ENCODE measurements around the gene ZNF555.
A peak's percentile ranks its signal among the peaks of the same experiment; 100 is the strongest.
"Not testable (repeated sequence)": the region's sequence is repeated elsewhere in the genome, so short reads cannot be mapped to it uniquely, and the experiment has no call there.

Gene ZNF555

GRCh38 chr19:2807379-2808128 lies 33.7 kb upstream of the ZNF555 start:
- DNase-seq, result no peak

- DNase-seq, result no peak
Observed at GRCh38 chr19:2808129-2808941, 32.9 kb upstream of the ZNF555 start.

GRCh38 chr19:2809387-2810140 lies 31.7 kb upstream of the ZNF555 start:
- no peak for DNase-seq

GRCh38 chr19:2810141-2811091 lies 30.9 kb upstream of the ZNF555 start:
- DNase-seq, result no peak

- no peak for DNase-seq
Observed at GRCh38 chr19:2811221-2811722, 30.0 kb upstream of the ZNF555 start.

DNA sequence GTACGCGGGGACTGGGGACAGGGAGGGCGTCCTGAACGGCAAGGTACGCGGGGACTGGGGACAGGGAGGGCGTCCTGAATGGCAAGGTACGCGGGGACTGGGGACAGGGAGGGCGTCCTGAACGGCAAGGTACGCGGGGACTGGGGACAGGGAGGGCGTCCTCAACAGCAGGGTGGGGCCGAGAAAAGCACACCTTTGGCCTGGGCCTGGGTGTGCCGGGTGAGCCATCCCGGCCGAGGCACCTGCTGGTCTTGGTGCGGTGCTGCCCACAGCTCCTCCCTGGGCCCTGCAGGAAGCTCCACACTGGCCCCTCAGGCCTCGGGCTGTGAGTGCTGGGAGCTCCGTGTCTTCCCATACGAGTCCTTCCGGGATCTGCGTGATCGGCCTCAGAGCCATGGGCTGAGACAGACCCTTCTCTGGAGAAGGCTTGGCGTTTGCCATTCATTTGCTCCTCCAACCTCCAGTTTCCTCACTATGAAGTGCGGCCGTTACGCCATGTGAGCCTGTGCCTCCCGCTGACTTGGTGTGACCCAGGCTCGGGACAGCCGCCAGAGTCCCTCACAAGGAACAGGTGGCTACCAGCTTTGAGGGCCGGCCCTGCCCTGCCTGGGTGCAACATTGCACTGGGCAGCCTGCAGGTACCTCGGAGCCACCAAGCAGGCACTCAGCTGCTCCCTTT lies 29.4 kb upstream of the ZNF555 start:
- DNase-seq, result no peak

- DNase-seq, result no peak
Observed at GRCh38 chr19:2812414-2813234, 28.7 kb upstream of the ZNF555 start.

GRCh38 chr19:2813235-2814160 lies 27.8 kb upstream of the ZNF555 start:
- no peak for DNase-seq

- DNase-seq, result no peak
Observed at GRCh38 chr19:2814426-2814825, 26.8 kb upstream of the ZNF555 start.

GRCh38 chr19:2815191-2815614 lies 26.1 kb upstream of the ZNF555 start:
- no peak for DNase-seq

GRCh38 chr19:2815923-2816322 lies 25.4 kb upstream of the ZNF555 start:
- no peak for DNase-seq

DNA sequence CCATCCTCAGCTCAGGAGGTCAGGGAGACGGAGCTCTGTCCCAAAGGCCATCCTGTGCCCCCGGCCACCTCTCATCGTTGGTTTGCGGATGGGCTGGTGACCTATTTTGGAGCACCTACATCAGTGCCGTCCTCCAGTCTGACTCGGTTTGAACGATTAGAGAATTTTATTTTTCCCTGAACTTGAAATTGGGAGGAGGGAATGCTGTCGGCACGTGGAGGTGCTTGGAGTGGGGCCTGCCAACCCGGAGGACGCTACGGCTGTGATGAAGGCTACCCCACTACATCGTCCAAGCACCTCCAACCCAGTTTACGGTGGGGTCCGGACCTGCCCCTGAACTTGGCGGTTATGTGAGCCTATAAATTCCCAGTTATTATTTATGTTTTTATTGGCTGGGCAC lies 24.6 kb upstream of the ZNF555 start:
- DNase-seq, result no peak

- DNase-seq, result not testable (repeated sequence)
Observed at GRCh38 chr19:2817237-2817829, 23.9 kb upstream of the ZNF555 start.

GRCh38 chr19:2819540-2820111 lies 21.6 kb upstream of the ZNF555 start, which contains the start of gene ZNF554:
TSS of gene ZNF554 (plus strand) at chr19:2819868. CDS start at chr19:2820072, 204 bp downstream.
- DNase-seq, result peak; percentile 76

DNA sequence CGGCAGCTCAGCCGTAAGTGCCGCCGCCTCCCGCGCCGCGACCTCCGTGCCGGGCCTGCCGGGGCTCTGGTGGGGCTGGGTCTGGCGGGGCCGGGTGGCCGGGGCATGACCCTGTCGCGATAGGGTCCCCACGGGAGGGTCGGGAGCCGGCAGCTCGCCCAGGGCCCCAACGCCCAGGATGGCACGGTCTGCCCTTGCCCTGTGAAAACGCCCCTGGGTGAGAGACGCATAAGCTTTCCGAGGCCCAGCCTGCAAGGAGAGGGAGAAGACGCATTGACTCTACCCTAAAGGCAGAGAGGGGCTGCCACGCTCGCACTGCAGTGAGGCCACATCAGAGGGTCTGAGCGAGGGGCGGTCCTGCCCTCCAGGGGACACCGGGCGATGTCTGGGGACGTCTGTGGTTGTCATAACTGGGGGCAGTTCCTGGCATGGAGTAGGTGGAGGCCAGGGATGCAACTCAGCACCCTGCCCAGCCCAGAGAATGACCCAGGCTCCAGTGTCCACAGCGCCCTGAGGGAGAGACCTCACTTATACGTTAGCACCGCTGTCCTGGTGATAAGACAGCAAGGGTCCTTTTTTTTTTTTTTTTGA lies 21.1 kb upstream of the ZNF555 start:
- no peak for DNase-seq

DNA sequence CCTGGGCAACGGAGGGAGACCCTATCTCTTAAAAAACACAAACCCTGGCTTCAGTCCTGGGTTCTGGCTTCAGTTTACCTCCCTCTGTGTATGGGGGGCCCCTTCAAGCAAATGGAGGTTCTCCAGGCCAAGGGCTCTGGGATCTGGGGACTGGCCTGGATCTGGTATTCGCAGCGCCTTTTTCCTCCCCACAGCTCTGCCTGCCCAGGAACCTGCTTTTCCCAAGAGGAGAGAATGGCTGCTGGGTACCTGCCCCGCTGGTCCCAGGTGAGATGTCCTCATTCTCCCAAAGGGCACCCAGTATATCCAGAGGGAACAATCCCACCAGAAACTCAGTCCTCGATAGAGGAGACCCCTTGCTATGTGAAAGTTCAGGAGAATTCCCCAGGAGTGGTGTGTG lies 18.4 kb upstream of the ZNF555 start:
- DNase-seq, result no peak

DNA sequence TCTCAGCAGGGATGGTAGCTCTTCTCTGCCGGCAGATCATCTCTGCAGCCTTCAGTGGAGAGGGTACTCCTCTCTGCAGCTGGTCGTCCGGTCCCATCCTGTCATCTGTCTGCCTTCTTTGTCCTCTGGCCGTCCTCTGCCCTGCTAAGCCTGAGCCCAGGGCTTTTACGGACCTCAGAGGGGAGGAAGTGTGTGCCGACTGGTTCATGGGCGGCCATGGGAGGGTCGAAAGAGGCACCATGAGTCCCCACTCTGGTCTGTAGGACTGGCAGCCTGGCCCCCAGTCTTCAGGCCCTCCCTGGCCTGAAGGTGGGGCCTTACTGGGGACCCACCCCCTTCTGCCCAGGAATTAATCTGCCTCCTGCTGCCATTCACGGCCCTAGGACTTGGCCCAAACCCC lies 17.6 kb upstream of the ZNF555 start:
- DNase-seq, result no peak

DNA sequence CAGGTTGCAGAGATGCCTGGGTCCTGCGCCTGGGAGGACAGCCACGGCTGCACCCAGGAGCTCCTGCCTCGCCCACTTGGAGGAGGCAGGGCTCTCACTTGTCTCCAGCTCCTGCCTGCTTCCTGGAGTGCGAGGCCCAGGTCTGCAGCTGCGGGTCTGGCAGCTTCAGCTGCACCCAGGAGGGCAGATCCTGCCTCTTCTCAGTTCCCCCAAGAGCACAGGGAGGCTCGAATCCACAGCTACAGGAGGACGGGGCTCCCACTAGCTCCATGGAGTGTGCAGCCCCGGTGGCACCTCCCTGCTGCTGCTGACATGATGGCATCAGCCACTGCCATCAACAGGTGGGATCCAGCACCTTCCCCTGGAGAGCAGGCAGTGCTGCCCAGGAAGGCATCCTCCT lies 17.1 kb upstream of the ZNF555 start:
- DNase-seq, result no peak
